Heart left ventricle (tissue), 16 donors: Measurements from ENCODE around the gene HYOU1. TPM values are rescaled to one million over a fixed set of nuclear protein-coding genes. Genes with fewer than 3 reads are reported as not detected.

Experiments
- ATAC-seq, 4 donors: fragments of 200-7000 bp; cut with Tn5 transposase; one replicate each; pipeline ENCODE4 v1.9.1; 2020 to 2022; ENCODE audit warnings: moderate library complexity in 4 of 4, mild to moderate bottlenecking in 3 of 4, moderate number of reproducible peaks in 1 of 4
- DNase-seq, 5 donors: peaks; one replicate each; pipeline ENCODE4 v3.0.0-alpha.2; 2020
- H3K27ac ChIP-seq, 12 donors: fragments of 200-600 bp; sonication (generic) in 4 of 12; one replicate each; pipeline versions ENCODE4 v1.5.0 to v1.8.0; 2016 to 2022; ENCODE audit warnings: mild to moderate bottlenecking in 2 of 12
- H3K27me3 ChIP-seq, 9 donors: fragments of 200-600 bp; sonication (generic) in 2 of 9; one replicate each; pipeline versions ENCODE4 v1.5.1 to v1.8.0; 2016 to 2022; ENCODE audit warnings: mild to moderate bottlenecking in 3 of 9
- H3K36me3 ChIP-seq, 9 donors: fragments of 200-600 bp; sonication (generic) in 2 of 9; one replicate each; pipeline versions ENCODE4 v1.5.0 to v1.8.0; 2018 to 2022; ENCODE audit warnings: mild to moderate bottlenecking in 2 of 9
- H3K4me1 ChIP-seq, 12 donors: fragments of 200-600 bp; sonication (generic) in 4 of 12; one replicate each; pipeline versions ENCODE4 v1.5.0 to v1.8.0; 2016 to 2022; ENCODE audit warnings: mild to moderate bottlenecking in 3 of 12
- H3K4me3 ChIP-seq, 12 donors: fragments of 200-600 bp; sonication (generic) in 4 of 12; one replicate each; pipeline versions ENCODE4 v1.5.0 to v1.8.0; 2017 to 2022; ENCODE audit warnings: mild to moderate bottlenecking in 9 of 12, moderate library complexity in 4 of 12
- H3K9me3 ChIP-seq, 12 donors: fragments of 200-600 bp; sonication (generic) in 4 of 12; one replicate each; pipeline versions ENCODE4 v1.5.0 to v1.8.0; 2016 to 2022; ENCODE audit warnings: mild to moderate bottlenecking in 1 of 12
- CTCF ChIP-seq, 12 donors: fragments of 200-600 bp; sonication (generic) in 4 of 12; IDR thresholded peaks; one replicate each; pipeline versions ENCODE4 v1.5.0 to v1.8.0; 2018 to 2022; ENCODE audit warnings: antibody characterized with exemption in 12 of 12, mild to moderate bottlenecking in 5 of 12
- POLR2A ChIP-seq, 2 donors: fragments of 450-650 bp; IDR thresholded peaks; one replicate each; pipeline ENCODE4 v1.6.1; 2017; ENCODE audit warnings: antibody characterized with exemption in 2 of 2, mild to moderate bottlenecking in 2 of 2, moderate library complexity in 2 of 2
- WGBS, 4 donors: extraction: QIAGEN DNeasy Blood & Tissue Kit in 2 of 4; methylation state at CpG; one replicate each; pipeline versions ENCODE4 v1.1.5 to v1.1.7; 2013 to 2018; 5-methylcytosine and 5-hydroxymethylcytosine counted together
- intact Hi-C, 10 donors: fragments of 100-400 bp; cut with DNase I; formaldehyde crosslinking; loops; one replicate each; pipeline versions ENCODE4 v1.11.1 to v1.14.2; 2022
- polyA plus RNA-seq, 2 donors: library from polyadenylated mRNA; stranded (reverse); fragments of 200-250 nt; gene quantifications; one replicate each; pipeline ENCODE4 v1.2.3, GENCODE V29; 2013
- total RNA-seq, 9 donors: library from RNA; depleted of rRNA in 2 of 9; stranded (reverse); fragments of >200 nt in 2 of 9; fragmentation: NEBNext Ultra II Directional in 3 of 9; extraction: Animal tissue kit (Norgen Biotek cat#: 25700) in 3 of 9; gene quantifications; one replicate each; pipeline versions ENCODE4 v1.1.0 to v1.2.4, GENCODE V29; 2016 to 2023
- donor health status: ischemic (EF 13 %, LVEDD 7.1; RV severe dilation, severe dysfunction).
- donor health status: healthy with polysubstance abuse.
- donor health status: DM: no; HTN: yes; CAD: no.
- donor health status: DM: no; HTN: no; CAD: no.
- donor health status: ischemic (EF 25% LVEDD 6.9; RV normal size, moderate dysfunction).
- donor health status: ischemic (EF 25% LVEDD 5.7; RV mildly dilated, moderate dysfunction).
- donor health status: healthy.
- donor health status: DM: yes; HTN: yes; CAD: no.
- donor health status: ischemic (EF 35%, LVEDD 5.7; RV mildly dilated, moderate dysfunction).
- donor health status: nonischemic (EF 11% LVEDD 7.7; RV severe dilation, severe dysfunction).
- donor health status: DM: yes; HTN: yes; CAD: no.
- donor health status: PGD.
- donor health status: ischemic (EF 29% LVEDD 5.4; RV normal size, mild dysfunction).
- donor health status: nonischemic (EF 23%, LVEDD 6.1; RV moderate dilation, normal function).

Gene HYOU1
- total and polyA plus RNA-seq, 11 donors: 34.7 to 260 (median 68.6) TPM

DNA sequence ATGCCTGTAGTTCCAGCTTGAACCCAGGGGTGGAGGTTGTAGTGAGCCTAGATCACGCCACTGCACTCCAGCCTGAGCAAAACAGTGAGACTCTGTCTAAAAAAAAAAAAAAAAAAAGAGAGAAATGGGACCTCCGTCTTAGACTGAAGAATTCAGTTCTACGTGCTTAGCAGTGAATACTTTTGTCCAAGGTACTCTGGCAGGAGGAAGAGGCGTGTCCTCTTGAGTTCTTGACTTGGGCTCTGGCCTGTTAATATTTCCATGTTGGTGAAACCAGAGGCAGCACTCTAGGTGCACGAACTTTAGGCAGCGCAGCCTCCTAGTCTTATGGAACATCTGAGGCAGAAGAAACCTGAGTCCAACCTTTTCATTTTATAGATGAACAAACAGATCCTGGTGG lies 30.1 kb upstream of the HYOU1 start:
- Histone ChIP-seq H3K9me3 (no peaks in the 10 kb centered on the region), H3K4me3 (no peak overlapping the region), H3K36me3 (peaks cover 0 to 22% (median 12%) of the 10 kb centered on the region in 9 donors), H3K27me3 (no peaks in the 10 kb centered on the region), H3K27ac (no peak overlapping the region), H3K4me1 (peaks cover 0 to 21% (median 11%) of the 10 kb centered on the region in 12 donors)
- ATAC-seq (no peak), DNase-seq (no peak)
- TF ChIP-seq POLR2A (IDR thresholded peaks at IDR 0.05) (no peak), CTCF (IDR thresholded peaks at IDR 0.05) (no peak)
- 91 to 96% (median 92%) methylated on average over 6 of the region's 6 CpGs for WGBS, 4 donors
- intact Hi-C loops: loop anchor here in 1 of 10 donors (10.0 kb wide), 1 partner anchor 108 kb away; no protein-coding TSS in a partner anchor

GRCh38 chr11:119085437-119085847 lies 28.4 kb upstream of the HYOU1 start:
- Histone ChIP-seq H3K4me1 (peaks cover 0 to 33% (median 11%) of the 10 kb centered on the region in 12 donors), H3K4me3 (peak overlapping the region; percentile 49 to 89 (median 77)), H3K27ac (peak overlapping the region in 11 of 12 donors; percentile 80 to 98 (median 92)), H3K36me3 (peaks cover 0 to 28% (median 22%) of the 10 kb centered on the region in 9 donors), H3K9me3 (no peaks in the 10 kb centered on the region), H3K27me3 (no peaks in the 10 kb centered on the region)
- TF ChIP-seq POLR2A (IDR thresholded peaks at IDR 0.05) (no peak), CTCF (IDR thresholded peaks at IDR 0.05) (no peak)
- DNase-seq (peak in 1 of 5 donors; percentile 22), ATAC-seq (peak in 2 of 4 donors; percentile 5 to 24)
- WGBS, 4 donors: 1 to 2% (median 1%) methylated on average over 9 to 13 of the region's 13 CpGs
- intact Hi-C loops: loop anchor here in 1 of 10 donors (2.0 to 10.0 kb wide), 2 partner anchors 29 to 109 kb away; partner anchors contain the start of gene HYOU1

- Histone ChIP-seq H3K4me1 (peaks cover 0 to 33% (median 11%) of the 10 kb centered on the region in 12 donors), H3K27ac (peak within 1 kb of the TSS; percentile 73 to 98 (median 91)), H3K4me3 (peak within 1 kb of the TSS; percentile 49 to 89 (median 77)), H3K27me3 (no peaks in the 10 kb centered on the region), H3K36me3 (peaks cover 0 to 34% (median 28%) of the 10 kb centered on the region in 9 donors), H3K9me3 (no peaks in the 10 kb centered on the region)
- DNase-seq (peak; percentile 92 to 97 (median 95)), ATAC-seq (peak; percentile 95 to 98 (median 98))
- WGBS, 4 donors: 0 to 1% (median 1%) methylated on average over 34 to 45 of the region's 45 CpGs
- intact Hi-C loops: loop anchor here in 1 of 10 donors (2.0 to 10.0 kb wide), 2 partner anchors 28 to 110 kb away; partner anchors contain the start of gene HYOU1
- TF ChIP-seq CTCF (IDR thresholded peaks at IDR 0.05) (no peak), POLR2A (IDR thresholded peaks at IDR 0.05) (peak in 1 of 2 donors; percentile 47)
Observed at GRCh38 chr11:119084663-119085436, 27.8 kb upstream of the HYOU1 start, which contains the start of gene HMBS. HMBS (plus strand) TSS chr11:119084881; CDS start chr11:119085034, 153 bp downstream.

- peaks cover 5 to 61% (median 59%) of the 10 kb centered on the region in 9 donors for H3K36me3 ChIP-seq
- no peaks in the 10 kb centered on the region for H3K9me3 ChIP-seq
- intact Hi-C loops: loop anchor here in 1 of 10 donors (10.0 kb wide), 1 partner anchor 113 kb away; no protein-coding TSS in a partner anchor
- H3K4me3 ChIP-seq: no peak overlapping the region
- ATAC-seq (no peak), DNase-seq (no peak)
- no peaks in the 10 kb centered on the region for H3K27me3 ChIP-seq
- peak overlapping the region in 1 of 12 donors; percentile 56 for H3K27ac ChIP-seq
- TF ChIP-seq POLR2A (IDR thresholded peaks at IDR 0.05) (no peak), CTCF (IDR thresholded peaks at IDR 0.05) (no peak)
- peaks cover 0 to 29% (median 11%) of the 10 kb centered on the region in 12 donors for H3K4me1 ChIP-seq
- 65 to 74% (median 67%) methylated on average over 7 of the region's 7 CpGs for WGBS, 4 donors
Observed at GRCh38 chr11:119081682-119082260, 24.8 kb upstream of the HYOU1 start.
